ENCODE measurements around the gene FOLR3.

GRCh38 chr11:72129381-72129780 lies 6.1 kb upstream of the FOLR3 start:
- TF ChIP-seq FOXP1 (CRISPR knock-in tag; IDR thresholded peaks at IDR 0.05; ENCODE audit: borderline replicate concordance) (no peak), TEAD1 (CRISPR knock-in tag; IDR thresholded peaks at IDR 0.05) (no peak), CTCF (IDR thresholded peaks at IDR 0.05) (no peak), SP1 (CRISPR knock-in tag; conservative IDR thresholded peaks at IDR 0.05) (no peak), GABPB1 (CRISPR knock-in tag; IDR thresholded peaks at IDR 0.05) (no peak), CREB1 (CRISPR knock-in tag; IDR thresholded peaks at IDR 0.05) (no peak), ZNF423 (CRISPR knock-in tag; IDR thresholded peaks at IDR 0.05) (no peak)
- TF ChIP-seq, protein P1, sequence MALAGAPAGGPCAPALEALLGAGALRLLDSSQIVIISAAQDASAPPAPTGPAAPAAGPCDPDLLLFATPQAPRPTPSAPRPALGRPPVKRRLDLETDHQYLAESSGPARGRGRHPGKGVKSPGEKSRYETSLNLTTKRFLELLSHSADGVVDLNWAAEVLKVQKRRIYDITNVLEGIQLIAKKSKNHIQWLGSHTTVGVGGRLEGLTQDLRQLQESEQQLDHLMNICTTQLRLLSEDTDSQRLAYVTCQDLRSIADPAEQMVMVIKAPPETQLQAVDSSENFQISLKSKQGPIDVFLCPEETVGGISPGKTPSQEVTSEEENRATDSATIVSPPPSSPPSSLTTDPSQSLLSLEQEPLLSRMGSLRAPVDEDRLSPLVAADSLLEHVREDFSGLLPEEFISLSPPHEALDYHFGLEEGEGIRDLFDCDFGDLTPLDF (CRISPR knock-in tag; IDR thresholded peaks at IDR 0.05), result no peak

Data from WTC11 (cell line).